SW480 (cell line): ENCODE data around the gene KBTBD7.
"Not testable (repeated sequence)": the region's sequence is repeated elsewhere in the genome, so short reads cannot be mapped to it uniquely, and the experiment has no call there.

ENCODE experiments used
- DNase-seq: peaks from one replicate; pipeline ENCODE4 v3.0.0-alpha.2; 2016; ENCODE audit warnings: low spot score

Gene KBTBD7

GRCh38 chr13:41196011-41196410, 1.6 kb upstream of the KBTBD7 start:
- DNase-seq: no peak

- no peak for DNase-seq
Observed at GRCh38 chr13:41193469-41193868, 900 bp downstream of the KBTBD7 start.

- DNase-seq: no peak
Observed at GRCh38 chr13:41188584-41188983, 5.8 kb downstream of the KBTBD7 start.

GRCh38 chr13:41186481-41186880, 7.9 kb downstream of the KBTBD7 start:
- DNase-seq: no peak

- DNase-seq: no peak
Observed at GRCh38 chr13:41182231-41182630, 12.1 kb downstream of the KBTBD7 start.

- no peak for DNase-seq
Observed at GRCh38 chr13:41179593-41180250, 14.6 kb downstream of the KBTBD7 start.

- no peak for DNase-seq
Observed at GRCh38 chr13:41178040-41178439, 16.3 kb downstream of the KBTBD7 start.

GRCh38 chr13:41177616-41178015, 16.8 kb downstream of the KBTBD7 start:
- no peak for DNase-seq

- DNase-seq: not testable (repeated sequence)
Observed at GRCh38 chr13:41175576-41175975, 18.8 kb downstream of the KBTBD7 start.

GRCh38 chr13:41162151-41162550, 32.2 kb downstream of the KBTBD7 start:
- DNase-seq: no peak

- no peak for DNase-seq
Observed at GRCh38 chr13:41159174-41159573, 35.2 kb downstream of the KBTBD7 start.

GRCh38 chr13:41157048-41157717, 37.2 kb downstream of the KBTBD7 start:
- DNase-seq: no peak

- no peak for DNase-seq
Observed at GRCh38 chr13:41156620-41157019, 37.7 kb downstream of the KBTBD7 start.

GRCh38 chr13:41154042-41154441, 40.3 kb downstream of the KBTBD7 start:
- no peak for DNase-seq

GRCh38 chr13:41152005-41152404, 42.4 kb downstream of the KBTBD7 start:
- DNase-seq: no peak

- DNase-seq: no peak
Observed at GRCh38 chr13:41150058-41150457, 44.3 kb downstream of the KBTBD7 start.

- no peak for DNase-seq
Observed at GRCh38 chr13:41148419-41149283, 45.7 kb downstream of the KBTBD7 start.

GRCh38 chr13:41145136-41145908, 49.0 kb downstream of the KBTBD7 start:
- DNase-seq: no peak

- no peak for DNase-seq
Observed at GRCh38 chr13:41144576-41144975, 49.8 kb downstream of the KBTBD7 start.
